ENCODE measurements around the gene MAG. TPM values are rescaled to one million over a fixed set of nuclear protein-coding genes. Genes with fewer than 3 reads are reported as not detected.

The MAG gene
- total and polyA plus RNA-seq, 9 of the 15 experiments (the other 6 are each of a cell fraction or from before 2014, with no cell fraction given): 0.11 to 10.0 (median 1.6) TPM

DNA sequence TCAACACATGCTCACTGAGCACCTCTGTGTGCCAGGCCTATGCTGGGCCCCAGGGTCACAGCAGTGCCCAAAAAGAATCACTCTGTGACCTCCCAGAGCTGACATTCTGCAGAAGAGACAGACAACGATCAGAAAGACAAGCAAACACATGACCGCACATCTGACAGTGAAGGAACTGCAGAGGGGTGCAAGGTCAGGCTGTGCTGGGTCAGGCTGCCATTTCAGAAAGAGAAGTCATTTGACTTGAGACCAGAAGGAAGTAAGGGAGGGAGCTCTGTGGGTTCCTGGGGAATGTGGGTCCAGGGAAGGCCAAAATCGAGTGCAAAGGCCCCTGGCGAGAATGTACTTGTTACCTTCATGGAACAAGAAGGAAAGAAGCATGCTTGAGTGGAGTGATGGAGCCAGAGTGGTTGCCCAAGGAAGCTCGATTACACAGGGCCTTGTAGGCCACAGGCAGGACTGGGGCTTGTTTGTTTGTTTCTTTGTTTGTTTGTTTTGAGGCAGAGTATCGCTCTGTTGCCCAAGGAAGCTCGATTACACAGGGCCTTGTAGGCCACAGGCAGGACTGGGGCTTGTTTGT, 25.6 kb downstream of the MAG start (continued):
- TF ChIP-seq, protein P1, sequence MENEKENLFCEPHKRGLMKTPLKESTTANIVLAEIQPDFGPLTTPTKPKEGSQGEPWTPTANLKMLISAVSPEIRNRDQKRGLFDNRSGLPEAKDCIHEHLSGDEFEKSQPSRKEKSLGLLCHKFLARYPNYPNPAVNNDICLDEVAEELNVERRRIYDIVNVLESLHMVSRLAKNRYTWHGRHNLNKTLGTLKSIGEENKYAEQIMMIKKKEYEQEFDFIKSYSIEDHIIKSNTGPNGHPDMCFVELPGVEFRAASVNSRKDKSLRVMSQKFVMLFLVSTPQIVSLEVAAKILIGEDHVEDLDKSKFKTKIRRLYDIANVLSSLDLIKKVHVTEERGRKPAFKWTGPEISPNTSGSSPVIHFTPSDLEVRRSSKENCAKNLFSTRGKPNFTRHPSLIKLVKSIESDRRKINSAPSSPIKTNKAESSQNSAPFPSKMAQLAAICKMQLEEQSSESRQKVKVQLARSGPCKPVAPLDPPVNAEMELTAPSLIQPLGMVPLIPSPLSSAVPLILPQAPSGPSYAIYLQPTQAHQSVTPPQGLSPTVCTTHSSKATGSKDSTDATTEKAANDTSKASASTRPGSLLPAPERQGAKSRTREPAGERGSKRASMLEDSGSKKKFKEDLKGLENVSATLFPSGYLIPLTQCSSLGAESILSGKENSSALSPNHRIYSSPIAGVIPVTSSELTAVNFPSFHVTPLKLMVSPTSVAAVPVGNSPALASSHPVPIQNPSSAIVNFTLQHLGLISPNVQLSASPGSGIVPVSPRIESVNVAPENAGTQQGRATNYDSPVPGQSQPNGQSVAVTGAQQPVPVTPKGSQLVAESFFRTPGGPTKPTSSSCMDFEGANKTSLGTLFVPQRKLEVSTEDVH (IDR thresholded peaks at IDR 0.05; ENCODE audit: low read depth, partially characterized antibody): no peak
- TF ChIP-seq MCM3 (IDR thresholded peaks at IDR 0.05) (no peak), BCLAF1 (IDR thresholded peaks at IDR 0.05; ENCODE audit: borderline replicate concordance in 1 of 2, control insufficient read depth in 1 of 2, low read depth in 2 of 2, low read length in 1 of 2) (no peak), ZBTB26 (CRISPR knock-in tag; IDR thresholded peaks at IDR 0.05) (no peak), ZNF280A (IDR thresholded peaks at IDR 0.05; ENCODE audit: low read depth, partially characterized antibody) (no peak), GTF3C2 (IDR thresholded peaks at IDR 0.05; ENCODE audit: borderline replicate concordance, extremely low read depth, insufficient read length) (no peak), VEZF1 (CRISPR knock-in tag; IDR thresholded peaks at IDR 0.05) (0 out of 2 replicates have a peak, but pooled peaks have one; percentile 23), SMARCA4 (IDR thresholded peaks at IDR 0.05) (no peak), ZNF384 (IDR thresholded peaks at IDR 0.05; ENCODE audit: low read depth, low read length) (no peak), PTRF (tag; IDR thresholded peaks at IDR 0.05) (0 out of 2 replicates have a peak, but pooled peaks have one; percentile 6), ESRRA (IDR thresholded peaks at IDR 0.05; ENCODE audit: borderline replicate concordance, low read depth) (peak; percentile 40; the same call in 1 of the 2 replicates), NFYB (IDR thresholded peaks at IDR 0.05; ENCODE audit: extremely low read depth, insufficient read length) (no peak), MTF1 (CRISPR knock-in tag; IDR thresholded peaks at IDR 0.05; ENCODE audit: borderline replicate concordance) (no peak)

Data from K562 (cell line).